HG03457 (cell line): ENCODE results near the gene MRAP2.
"Not testable (repeated sequence)": the region's sequence is repeated elsewhere in the genome, so short reads cannot be mapped to it uniquely, and the experiment has no call there.

Experiments used
- ATAC-seq: cut with Tn5 transposase; IDR thresholded peaks from one replicate; pipeline ENCODE4 v1.9.1; 2021; ENCODE audit warnings: moderate number of reproducible peaks; ENCODE audit not compliant: unreplicated experiment

MRAP2 gene

GRCh38 chr6:84028350-84028749 is 5.2 kb upstream of the MRAP2 start:
- ATAC-seq, result no peak

GRCh38 chr6:84032000-84032399 is 1.6 kb upstream of the MRAP2 start:
- ATAC-seq, result not testable (repeated sequence)

GRCh38 chr6:84035484-84035883 is 1.9 kb downstream of the MRAP2 start:
- ATAC-seq, result no peak

- no peak for ATAC-seq
Observed at GRCh38 chr6:84037425-84038089, 4.0 kb downstream of the MRAP2 start.

- ATAC-seq, result no peak
Observed at GRCh38 chr6:84042603-84043002, 9.0 kb downstream of the MRAP2 start.

- no peak for ATAC-seq
Observed at GRCh38 chr6:84043555-84043954, 10.0 kb downstream of the MRAP2 start.

- no peak for ATAC-seq
Observed at GRCh38 chr6:84046755-84047154, 13.2 kb downstream of the MRAP2 start.

- no peak for ATAC-seq
Observed at GRCh38 chr6:84048588-84048987, 15.0 kb downstream of the MRAP2 start.

GRCh38 chr6:84050408-84050807 is 16.8 kb downstream of the MRAP2 start:
- ATAC-seq, result no peak

GRCh38 chr6:84052204-84052882 is 18.8 kb downstream of the MRAP2 start:
- ATAC-seq, result no peak

- ATAC-seq, result no peak
Observed at GRCh38 chr6:84052883-84053241, 19.3 kb downstream of the MRAP2 start.

GRCh38 chr6:84055647-84056046 is 22.1 kb downstream of the MRAP2 start:
- ATAC-seq, result no peak

GRCh38 chr6:84057908-84058307 is 24.3 kb downstream of the MRAP2 start:
- ATAC-seq, result no peak

- no peak for ATAC-seq
Observed at GRCh38 chr6:84059082-84059481, 25.5 kb downstream of the MRAP2 start.

- no peak for ATAC-seq
Observed at GRCh38 chr6:84061174-84061573, 27.6 kb downstream of the MRAP2 start.

- no peak for ATAC-seq
Observed at GRCh38 chr6:84061613-84062398, 28.2 kb downstream of the MRAP2 start.

- no peak for ATAC-seq
Observed at GRCh38 chr6:84062519-84063154, 29.1 kb downstream of the MRAP2 start.

- ATAC-seq, result no peak
Observed at GRCh38 chr6:84065693-84066290, 32.2 kb downstream of the MRAP2 start.

- no peak for ATAC-seq
Observed at GRCh38 chr6:84066536-84066935, 33.0 kb downstream of the MRAP2 start.

GRCh38 chr6:84068873-84069272 is 35.3 kb downstream of the MRAP2 start:
- not testable (repeated sequence) for ATAC-seq

GRCh38 chr6:84072442-84072997 is 38.9 kb downstream of the MRAP2 start:
- no peak for ATAC-seq
